GF-D8 (cell line): Measurements from ENCODE around the gene ZFPL1.

ENCODE experiments used
- DNase-seq: peaks from one replicate; lab custom pipeline; 2025; lab: John Stamatoyannopoulos, UW

ZFPL1 gene

DNA sequence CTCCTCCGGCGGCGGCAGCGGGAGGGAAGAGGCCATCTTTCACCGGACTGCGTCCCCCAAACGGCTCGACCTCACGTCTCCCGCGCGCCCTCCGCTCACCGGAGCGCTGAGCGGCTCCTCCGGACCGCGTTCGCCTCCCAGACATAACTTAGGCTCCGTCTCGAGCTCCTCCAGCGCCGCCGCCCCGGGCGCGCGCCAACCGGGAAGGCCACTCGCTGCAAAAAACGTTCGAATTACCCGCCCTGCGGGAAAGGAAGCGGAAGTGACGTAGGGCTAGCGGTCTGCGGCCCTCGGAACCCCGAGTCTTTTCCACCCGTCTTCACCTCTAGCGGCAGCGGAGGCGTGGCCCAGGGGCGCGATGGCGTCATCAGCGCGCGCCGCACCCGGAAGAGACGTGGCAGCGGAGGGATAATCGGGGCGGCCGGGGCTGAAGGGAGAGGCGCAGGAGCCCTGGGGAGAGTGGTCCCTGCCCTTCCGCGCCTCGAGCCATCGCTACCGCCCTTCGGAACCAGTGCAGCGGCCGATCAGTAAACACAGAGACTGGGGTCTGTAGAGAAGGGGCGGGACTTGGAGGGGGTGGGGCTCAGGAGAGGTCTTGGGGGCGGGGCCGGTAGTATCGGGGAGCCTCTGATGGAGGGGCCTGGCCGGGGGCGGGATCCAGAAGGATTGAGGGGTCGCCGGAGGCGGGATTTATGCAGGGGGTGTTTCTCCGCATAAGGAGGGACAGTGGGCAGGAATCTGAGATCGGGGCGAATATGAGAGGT is at the start of gene ZFPL1, which contains the start of gene CDCA5:
TSS of gene ZFPL1 (plus strand) at position 389 of the 764 bp plus-strand sequence. CDS start 477 bp downstream, outside the sequence.
TSS of gene CDCA5 (minus strand) at position 207 of the 764 bp plus-strand sequence. CDS start at position 145, 62 bp downstream.
- DNase-seq, result peak; percentile 87

DNA sequence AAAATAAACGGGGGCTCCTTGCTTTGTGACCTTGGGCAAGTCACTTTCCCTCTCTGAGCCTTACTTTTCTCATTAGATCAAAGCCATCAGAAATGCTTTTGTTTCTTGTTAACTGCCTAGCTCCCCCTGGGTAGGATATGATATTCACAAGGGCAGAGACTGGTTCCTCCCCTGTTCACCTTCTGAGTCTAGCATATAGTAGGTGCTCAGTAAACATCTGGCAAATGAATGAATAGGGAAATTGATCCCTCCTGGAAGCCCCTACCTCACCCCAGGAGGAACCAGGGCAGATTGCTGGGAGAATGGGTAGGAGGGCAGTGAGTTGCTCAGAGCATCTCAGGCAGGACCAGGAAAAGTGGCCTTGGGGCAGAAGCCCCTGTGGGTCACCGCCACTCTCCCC is 49.6 kb upstream of the ZFPL1 start:
- DNase-seq, result no peak

DNA sequence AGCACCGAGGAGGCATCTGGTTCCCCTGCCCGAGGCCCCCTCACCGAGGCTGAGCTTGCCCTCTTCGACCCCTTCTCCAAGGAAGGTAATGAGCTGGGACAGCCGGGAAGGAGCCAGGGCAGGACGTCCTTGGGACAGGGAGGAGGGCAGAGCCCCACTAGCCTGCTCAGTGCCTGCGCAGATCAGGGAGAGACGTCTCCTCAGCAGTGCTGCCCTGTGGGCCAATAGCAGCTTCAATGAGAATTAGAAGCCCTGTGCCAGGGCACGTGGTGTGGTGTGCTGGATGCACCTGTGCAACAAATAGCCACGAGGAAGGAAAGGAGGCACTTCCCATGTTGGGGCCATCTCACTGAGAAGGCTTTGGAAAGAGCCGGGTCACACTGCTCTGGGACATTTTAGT is 48.4 kb upstream of the ZFPL1 start:
- DNase-seq, result no peak

DNA sequence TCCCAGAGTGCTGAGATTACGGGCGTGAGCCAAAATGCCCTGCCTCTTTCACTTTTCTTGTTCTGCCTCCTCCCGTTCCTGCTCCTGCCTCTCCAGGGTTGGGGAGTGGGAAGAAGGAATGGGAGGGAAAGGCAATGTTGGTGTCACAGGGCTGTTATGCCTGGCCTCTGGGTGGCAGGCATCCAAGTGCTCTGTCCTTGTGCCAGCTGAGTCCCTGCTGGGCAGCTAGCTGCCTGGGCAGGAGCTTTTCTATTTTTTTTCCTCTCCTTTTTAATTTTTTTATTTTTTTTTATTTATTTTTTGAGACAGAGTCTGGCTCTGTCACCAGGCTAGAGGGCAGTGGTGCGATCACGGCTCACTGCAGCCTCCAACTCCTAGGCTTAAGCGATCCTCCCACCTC is 47.1 kb upstream of the ZFPL1 start:
- DNase-seq, result no peak

DNA sequence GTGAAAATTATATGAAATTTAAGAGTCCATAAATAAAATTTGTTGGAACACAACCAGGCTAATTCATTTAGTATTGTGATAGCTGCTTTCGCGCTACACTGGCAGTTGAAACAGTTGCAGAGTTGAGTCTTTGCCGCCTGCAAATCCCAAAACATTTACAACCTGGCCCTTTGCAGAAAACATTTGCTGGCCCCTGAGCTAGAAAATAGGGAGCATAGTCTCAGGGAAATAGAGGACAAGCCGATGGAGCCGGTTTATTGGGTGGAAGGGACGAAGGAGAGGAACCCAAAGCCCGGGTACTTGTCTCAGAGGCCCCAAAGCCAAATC is 43.5 kb upstream of the ZFPL1 start:
- DNase-seq, result no peak

DNA sequence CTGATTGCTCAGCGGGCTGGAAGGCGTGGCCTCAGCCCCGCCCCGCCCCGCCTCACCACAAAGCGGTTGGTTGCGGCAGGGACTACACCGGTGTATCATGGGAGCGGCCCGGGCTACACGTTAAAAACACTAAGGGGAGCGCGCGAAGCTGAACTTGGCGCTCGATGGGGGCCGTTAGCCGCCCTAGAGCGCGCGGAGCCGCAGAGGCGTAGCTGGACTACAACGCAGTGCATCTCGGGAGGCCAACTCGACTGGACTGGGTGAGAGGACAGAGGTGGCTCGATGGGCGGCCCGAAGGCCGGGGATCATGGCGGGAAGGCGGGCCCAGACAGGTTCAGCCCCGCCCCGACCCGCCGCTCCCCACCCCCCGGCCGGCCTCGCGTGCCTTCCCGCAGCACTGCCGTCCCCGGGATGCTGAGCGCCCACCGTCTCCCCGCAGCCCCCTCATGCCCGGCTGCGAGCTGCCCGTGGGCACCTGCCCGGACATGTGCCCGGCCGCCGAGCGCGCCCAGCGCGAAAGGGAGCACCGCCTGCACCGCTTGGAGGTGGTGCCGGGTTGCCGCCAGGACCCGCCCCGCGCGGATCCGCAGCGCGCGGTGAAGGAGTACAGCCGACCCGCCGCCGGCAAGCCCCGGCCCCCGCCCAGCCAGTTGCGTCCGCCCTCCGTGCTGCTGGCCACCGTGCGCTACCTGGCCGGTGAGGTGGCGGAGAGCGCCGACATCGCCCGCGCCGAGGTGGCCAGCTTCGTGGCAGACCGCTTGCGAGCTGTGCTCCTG is 43.0 kb upstream of the ZFPL1 start, which contains the start of gene SAC3D1:
TSS of gene SAC3D1 (plus strand) at position 364 of the 776 bp plus-strand sequence. CDS start at position 447, 83 bp downstream.
- DNase-seq, result peak; percentile 89

DNA sequence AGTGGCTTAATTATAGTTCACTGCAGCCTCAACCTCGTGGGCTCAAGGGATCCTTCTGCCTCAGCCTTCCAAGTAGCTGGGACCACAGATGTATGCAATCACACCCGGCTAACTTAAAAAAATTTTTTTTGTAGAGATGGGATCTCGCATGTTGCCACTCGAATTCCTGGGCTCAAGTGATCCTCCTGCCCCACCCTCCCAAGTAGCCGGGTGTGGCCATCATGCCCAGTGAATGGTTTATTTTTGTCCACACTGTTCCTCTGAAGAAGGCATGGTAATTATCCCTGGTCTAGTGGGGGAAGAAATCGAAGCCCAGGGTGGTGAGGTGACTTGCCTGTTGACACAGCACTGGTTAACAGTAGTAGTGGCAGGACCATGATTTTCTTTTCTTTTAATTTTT is 41.1 kb upstream of the ZFPL1 start:
- DNase-seq, result no peak

DNA sequence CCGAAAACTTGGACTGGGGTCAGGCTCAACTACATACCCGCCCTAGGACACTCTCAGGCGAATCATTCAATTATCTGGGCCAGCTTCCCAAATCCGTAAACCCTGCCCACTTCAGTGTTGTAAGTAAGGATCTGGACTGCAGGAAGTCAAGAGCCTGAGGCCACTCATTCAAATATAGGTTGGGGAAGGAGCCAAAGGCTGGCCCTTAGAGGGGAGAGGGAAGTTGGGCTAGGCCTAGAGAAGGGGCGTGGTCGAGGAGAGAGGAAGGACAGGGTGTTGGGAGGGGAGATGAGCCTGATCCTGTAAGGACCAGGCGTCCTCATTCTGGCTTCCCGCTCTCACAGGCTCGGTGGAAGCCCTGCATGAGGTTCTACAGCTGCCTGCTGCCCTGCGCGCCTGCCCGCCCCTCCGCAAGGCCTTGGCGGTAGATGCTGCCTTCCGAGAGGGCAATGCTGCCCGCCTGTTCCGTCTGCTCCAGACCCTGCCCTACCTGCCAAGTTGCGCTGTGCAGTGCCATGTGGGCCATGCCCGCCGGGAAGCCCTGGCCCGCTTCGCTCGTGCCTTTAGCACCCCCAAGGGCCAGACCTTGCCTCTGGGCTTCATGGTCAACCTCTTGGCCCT is 40.0 kb upstream of the ZFPL1 start:
- DNase-seq, result no peak

DNA sequence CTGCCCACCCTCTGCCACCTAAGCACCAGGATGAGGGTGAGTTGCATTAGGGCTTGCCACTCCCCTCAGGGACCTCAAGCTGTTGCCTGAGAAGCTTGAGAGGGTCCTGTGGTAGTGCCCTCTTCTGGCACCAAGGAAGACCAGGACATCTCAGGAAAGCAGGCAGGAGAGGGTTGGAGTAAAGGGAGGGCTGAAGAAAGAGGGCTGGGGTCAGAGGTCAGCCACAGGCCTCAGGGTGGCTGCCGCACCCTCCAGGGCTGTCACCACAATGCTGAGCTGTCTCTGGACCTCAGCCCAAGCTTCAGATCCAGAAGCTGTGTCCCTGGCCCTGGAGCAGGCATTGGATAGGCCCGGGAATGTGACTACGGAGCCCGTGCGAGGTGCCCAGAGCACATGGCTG is 39.0 kb upstream of the ZFPL1 start:
- no peak for DNase-seq

DNA sequence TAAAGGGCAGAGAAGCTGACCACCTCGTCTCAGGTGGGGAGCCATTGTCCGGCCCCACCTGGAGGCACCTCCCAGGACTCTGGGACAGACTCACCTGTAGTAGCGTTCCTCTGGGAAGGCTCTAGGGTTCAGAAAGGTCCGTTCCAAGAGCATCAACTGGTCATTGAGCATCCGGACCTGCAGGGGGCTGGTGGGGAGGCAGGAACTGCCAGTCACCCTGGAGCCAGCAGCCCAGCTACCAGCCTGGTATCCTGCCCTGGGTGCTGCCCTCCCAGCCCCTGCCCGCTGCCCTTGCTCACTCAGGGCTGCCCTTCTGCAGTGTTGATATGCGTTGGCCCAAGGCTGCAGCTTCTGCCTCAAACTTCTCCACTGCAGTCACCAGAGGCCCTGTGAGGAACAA is 38.3 kb upstream of the ZFPL1 start:
- DNase-seq, result no peak

DNA sequence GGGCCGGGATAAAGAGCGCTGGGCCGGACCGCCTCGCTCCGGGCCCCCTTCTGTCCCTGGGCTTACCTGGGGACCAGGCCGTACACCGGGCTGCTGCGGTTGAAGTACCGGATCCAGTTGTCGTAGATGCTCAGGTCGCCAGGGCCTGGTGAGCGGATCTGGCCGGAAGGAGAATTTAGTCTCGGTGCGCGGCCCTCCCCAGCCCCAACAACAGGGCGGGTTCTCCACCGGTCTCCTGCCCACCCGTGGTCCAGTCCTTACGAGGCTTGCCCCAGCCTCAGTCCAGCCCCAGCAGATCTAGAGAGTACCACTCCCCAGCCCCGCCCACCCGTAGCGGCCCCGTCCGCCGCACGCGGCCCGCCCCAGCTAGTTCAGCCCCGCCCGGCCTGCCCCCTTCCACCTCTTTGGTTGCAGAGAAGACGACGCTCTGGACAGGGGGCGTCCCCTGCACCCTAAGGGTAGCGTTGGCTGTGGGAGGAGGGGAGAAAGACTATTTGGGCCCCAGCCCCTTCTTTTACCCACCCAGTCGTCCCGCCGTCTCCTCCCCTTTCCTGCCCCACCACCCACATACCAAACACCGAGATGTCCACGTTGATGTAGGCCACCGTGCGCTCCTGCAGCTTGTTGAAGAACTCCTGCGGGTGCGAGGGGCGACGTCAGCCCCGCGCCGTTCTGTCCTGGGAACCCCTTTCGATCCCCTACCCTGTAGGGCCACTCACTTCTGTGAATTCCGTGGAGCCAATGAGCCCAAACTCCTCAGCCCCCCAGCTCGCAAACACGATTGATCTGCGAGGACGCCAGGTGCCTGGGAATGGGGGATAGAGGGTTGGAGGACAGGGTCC is 36.2 kb upstream of the ZFPL1 start:
- no peak for DNase-seq

DNA sequence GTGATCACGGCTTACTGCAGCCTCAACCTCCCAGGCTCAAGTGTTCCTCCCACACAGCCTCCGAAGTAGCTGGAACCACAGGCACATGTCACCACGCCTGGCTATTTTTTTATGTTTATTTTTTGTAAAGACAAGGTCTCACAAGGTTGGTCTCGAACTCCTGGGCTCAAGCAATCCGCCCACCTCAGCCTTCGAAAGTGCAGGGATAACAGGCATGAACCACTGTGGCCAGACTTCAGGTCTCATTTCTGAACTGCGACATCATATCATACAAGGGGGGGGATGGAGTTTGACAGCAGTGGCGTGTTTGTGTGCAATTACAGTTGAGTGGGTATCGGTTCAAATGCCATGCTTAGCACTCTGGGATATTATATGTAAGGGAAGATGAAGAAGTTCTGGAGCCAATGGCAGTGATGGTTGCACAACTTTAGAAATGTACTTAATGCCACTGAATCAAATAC is 32.6 kb upstream of the ZFPL1 start:
- no peak for DNase-seq

DNA sequence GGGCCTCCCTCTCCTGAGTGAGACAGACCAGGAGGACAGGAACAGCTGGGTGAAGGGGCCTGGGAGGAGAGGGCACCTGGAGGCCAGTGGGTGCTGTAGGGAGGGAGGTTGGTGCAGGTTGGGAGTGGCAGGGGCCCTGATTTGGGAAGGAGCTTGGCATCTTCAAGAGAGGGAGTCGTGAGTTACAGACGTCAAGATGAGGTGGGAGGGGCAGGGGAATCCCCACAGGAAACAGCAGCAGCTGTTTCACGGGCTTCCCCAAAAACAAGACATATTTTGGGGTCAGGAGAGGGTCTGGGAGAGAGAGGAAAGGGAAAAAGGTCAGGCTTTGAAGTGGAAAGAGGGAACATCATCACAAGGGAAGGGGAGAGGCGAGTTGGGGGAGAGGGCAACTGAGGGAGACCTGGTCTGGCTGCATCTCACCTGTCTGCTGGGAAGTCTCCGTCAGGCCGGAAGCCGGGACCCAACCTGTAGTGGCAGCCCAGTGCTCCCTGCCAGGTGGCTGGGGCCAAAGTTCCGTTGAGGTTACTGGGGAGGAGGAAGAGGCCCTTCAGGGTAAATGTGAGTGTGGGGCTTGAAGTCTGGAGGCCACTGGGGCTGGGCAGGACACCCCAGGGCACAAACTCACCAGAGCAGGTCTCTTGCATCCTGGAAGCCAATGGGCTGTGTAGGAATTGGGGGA is 30.1 kb upstream of the ZFPL1 start:
- no peak for DNase-seq

DNA sequence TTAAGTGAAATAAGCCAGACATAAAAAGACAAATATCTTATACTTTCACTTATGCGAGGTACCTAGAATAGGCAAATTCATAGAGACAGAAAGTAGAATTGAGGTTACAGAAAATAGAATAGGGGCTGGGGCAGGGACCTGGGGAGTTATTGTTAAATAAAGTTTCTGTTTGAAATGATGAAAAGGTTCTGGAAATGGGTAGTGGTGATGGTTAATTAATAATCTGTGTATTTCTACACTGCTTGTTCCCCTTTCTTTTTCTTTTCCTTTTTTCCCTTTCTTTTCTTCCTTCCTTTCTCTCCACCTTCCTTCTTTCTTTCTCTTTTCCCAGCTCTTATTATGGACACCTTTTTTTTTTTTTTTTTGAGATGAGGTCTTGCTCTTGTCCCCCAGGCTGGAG is 28.5 kb upstream of the ZFPL1 start:
- no peak for DNase-seq

DNA sequence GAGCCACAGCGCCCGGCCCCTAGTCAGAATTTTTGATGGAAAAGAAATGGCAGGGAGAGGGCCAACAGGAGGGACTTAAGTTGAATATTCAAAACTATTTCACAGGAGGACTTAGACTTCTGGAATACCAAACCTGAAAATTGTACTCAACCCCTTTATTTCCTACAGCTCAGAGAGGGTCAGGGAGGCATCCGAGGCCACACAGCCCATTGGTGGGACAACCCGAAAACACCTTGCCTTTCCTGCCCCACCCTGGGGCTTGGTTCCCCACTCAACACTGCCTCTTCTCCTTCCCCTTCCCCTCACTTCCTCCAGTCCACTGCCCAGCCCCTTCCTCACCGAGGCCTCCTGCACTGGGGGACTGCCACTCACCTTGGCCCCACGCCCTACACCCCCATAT is 27.0 kb upstream of the ZFPL1 start:
- no peak for DNase-seq

DNA sequence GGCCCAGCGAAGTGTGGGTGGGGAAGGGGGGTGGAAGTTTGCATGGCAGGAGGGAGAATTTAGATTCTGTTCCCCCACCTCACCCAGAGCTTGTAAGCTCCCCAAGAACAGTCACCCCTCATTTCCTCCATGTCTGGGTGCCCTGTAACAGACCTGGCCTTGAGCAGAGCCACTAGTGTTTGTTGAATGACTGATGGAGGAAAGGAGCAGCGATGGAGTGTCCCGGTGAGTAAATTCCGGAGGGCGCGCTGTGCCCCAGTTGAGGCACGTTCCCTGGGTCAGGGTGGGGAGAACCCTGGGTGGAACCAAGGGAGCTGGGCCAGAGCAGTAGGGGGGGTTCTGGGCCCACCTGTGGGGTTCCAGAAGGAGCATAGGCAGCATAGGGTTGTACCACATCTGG is 26.5 kb upstream of the ZFPL1 start:
- no peak for DNase-seq

DNA sequence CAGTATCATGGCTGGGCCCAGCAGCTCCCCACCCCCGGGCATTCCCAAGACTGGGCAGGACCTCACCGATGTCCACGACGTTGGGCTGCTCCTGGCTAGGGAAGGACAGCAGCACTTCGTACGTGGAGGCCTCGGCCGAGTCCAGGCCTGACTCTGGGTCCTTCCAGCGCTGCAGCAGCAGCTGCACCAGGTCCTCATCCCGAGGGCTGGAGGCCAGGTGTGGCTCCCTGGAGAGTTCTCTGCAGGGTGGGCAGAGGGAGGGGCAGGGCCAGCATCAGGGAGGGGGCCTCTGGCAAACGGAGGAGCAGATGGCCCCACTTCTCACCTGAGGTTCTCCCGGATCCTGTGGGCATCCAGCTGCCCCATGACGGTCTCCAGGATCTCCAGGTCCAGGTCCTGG is 26.0 kb upstream of the ZFPL1 start:
- no peak for DNase-seq

DNA sequence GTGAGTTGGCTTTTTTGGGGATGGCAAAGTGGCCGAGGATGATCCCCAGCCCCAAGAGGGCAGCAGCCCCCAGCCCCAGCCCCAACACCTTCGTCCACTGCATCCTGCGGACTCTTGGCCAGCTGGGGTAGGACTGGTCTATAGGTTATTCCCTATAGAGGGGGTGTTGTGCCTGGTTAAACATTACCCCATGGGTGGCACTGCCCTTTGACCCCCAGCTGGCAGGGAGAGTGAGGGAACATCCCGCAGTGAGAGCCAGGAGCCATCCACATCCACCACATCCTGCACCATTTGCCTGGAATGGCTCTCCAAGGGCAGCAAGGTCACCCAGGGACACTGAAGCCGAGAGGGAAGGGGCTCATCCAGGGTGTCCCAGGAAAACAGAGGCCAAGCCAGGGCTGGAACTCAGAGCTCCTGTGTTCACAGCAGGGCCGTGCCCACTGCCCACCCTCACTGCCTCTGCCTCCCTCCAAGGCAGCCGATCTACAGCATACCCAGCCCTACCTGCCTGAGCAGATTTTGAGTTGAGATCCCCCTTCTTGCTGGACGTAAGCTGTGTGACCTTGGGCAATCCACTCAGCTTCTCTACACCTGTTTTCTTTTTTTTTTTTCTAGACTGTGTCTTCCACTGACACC is 25.5 kb upstream of the ZFPL1 start, which contains the start of gene NAALADL1:
TSS of gene NAALADL1 (minus strand) at position 135 of the 636 bp plus-strand sequence. CDS start at position 103, 32 bp downstream.
- DNase-seq, result no peak

DNA sequence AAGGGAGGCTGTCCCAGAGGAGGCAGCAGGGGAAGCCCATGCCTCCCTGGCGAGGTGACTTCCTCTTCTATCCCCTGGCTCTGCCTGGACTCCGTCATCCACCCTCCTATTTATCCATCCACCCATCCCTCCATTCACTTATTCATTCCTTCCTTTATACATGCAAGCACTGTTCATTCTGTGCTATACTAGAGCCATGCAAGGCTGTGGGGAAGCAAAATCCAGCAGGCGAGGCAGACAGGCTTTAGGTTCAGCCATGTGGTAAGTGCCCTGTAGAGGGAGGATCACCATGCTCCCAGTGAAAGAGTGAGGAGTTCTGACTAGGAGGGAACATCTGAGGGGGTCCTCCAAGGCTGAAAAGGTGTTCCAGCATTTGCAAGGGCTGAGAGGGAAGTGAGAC is 24.5 kb upstream of the ZFPL1 start:
- no peak for DNase-seq

DNA sequence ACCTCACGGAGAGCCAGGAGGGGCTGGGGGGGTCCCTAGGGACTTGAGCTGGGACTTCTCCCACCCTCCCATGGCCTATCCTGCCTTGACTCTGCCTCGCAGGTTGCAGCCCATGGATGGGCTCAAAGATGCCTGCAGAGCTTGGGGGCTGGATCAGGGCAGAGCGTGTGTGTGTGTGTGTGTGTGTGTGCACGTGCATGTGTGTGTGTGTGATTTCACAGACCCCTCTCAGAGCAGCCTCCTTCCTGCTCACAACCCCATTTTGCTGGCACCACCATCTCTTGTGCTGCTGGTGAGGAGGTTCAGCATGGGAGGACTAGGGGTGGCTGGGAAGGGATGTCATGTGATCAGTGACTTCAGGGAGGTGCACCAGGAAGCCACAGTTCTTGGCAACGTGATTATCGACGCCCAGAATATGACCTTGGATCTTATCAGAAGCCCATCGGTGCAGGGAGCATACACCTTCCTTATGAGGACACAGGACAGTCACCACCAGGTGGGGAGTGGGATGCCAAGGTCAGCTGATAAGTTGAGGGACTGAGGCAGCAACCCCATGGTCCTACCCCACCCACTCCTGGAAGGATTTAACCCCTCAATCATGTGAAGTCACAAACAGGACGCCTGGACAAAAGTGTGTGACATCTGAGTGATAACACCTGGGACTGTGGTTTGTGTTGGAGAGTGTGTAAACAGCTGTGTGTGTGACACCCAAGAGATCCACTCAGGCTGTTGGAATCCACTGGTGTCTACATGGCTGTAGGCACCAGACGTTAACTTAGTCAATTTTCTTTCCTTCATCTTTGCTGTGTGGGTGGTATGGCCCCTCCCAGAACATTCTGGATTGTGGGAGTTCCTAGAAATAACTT is 23.8 kb upstream of the ZFPL1 start:
- no peak for DNase-seq
